Liver (tissue), 9 donors: Measurements from ENCODE around the gene CNIH1. TPM values are rescaled to one million over a fixed set of nuclear protein-coding genes. Genes with fewer than 3 reads are reported as not detected.
"Not testable (repeated sequence)": the region's sequence is repeated elsewhere in the genome, so short reads cannot be mapped to it uniquely, and the experiment has no call there.

Experiments used
- DNase-seq: peaks from one replicate; pipeline ENCODE4 v3.0.0-alpha.2; 2017; ENCODE audit warnings: low spot score
- H3K27ac ChIP-seq, 2 donors: one replicate each; pipeline ENCODE4 v1.7.0; 2013; ENCODE audit warnings: inconsistent platforms in 2 of 2, low read length in 2 of 2, control low read depth in 1 of 2, low read depth in 1 of 2, mild to moderate bottlenecking in 1 of 2
- H3K27me3 ChIP-seq, 4 donors: one replicate each; pipeline versions ENCODE4 v1.6.1 to v1.7.0; 2013; ENCODE audit warnings: low read length in 3 of 4, inconsistent platforms in 1 of 4, mild to moderate bottlenecking in 1 of 4, moderate library complexity in 1 of 4; ENCODE audit not compliant: control insufficient read depth in 4 of 4, insufficient read depth in 4 of 4
- H3K36me3 ChIP-seq, 4 donors: one replicate each; pipeline versions ENCODE4 v1.6.1 to v1.7.0; 2013; ENCODE audit warnings: low read length in 3 of 4, mild to moderate bottlenecking in 3 of 4, low read depth in 1 of 4, moderate library complexity in 1 of 4; ENCODE audit not compliant: control insufficient read depth in 4 of 4, insufficient read depth in 3 of 4
- H3K4me1 ChIP-seq, 4 donors: one replicate each; pipeline versions ENCODE4 v1.6.1 to v1.7.0; 2013; ENCODE audit warnings: low read length in 3 of 4, mild to moderate bottlenecking in 3 of 4, moderate library complexity in 1 of 4; ENCODE audit not compliant: control insufficient read depth in 4 of 4, insufficient read depth in 4 of 4
- H3K4me3 ChIP-seq, 3 donors: one replicate each; pipeline versions ENCODE4 v1.6.1 to v1.7.0; 2013; ENCODE audit warnings: low read length in 3 of 3, control low read depth in 1 of 3, low read depth in 1 of 3, mild to moderate bottlenecking in 1 of 3
- H3K9ac ChIP-seq, 2 donors: one replicate each; pipeline ENCODE4 v1.7.0; 2013; ENCODE audit warnings: low read length in 2 of 2, mild to moderate bottlenecking in 2 of 2, moderate library complexity in 2 of 2, control low read depth in 1 of 2, low read depth in 1 of 2
- H3K9me3 ChIP-seq, 4 donors: one replicate each; pipeline versions ENCODE4 v1.6.1 to v1.7.0; 2013; ENCODE audit warnings: low read length in 3 of 4; ENCODE audit not compliant: control insufficient read depth in 4 of 4
- FOXA1 ChIP-seq: IDR thresholded peaks from 2 replicates; pipeline ENCODE4 v1.6.1; 2016; ENCODE audit warnings: antibody characterized with exemption
- FOXA2 ChIP-seq: IDR thresholded peaks from 2 replicates; pipeline ENCODE4 v1.6.1; 2016; ENCODE audit warnings: antibody characterized with exemption
- GABPA ChIP-seq, 2 donors: IDR thresholded peaks in 1 of 2; conservative IDR thresholded peaks in 1 of 2; 2 replicates each; pipeline ENCODE4 v1.6.1; 2016; ENCODE audit warnings: antibody characterized with exemption in 2 of 2, mild to moderate bottlenecking in 1 of 2, moderate library complexity in 1 of 2
- HNF4A ChIP-seq, 2 donors: conservative IDR thresholded peaks; 2 replicates each; pipeline ENCODE4 v1.6.1; 2016; ENCODE audit warnings: antibody characterized with exemption in 2 of 2, mild to moderate bottlenecking in 2 of 2
- HNF4G ChIP-seq: IDR thresholded peaks from 2 replicates; pipeline ENCODE4 v1.6.1; 2016; ENCODE audit warnings: antibody characterized with exemption
- JUND ChIP-seq, 2 donors: IDR thresholded peaks; 2 replicates each; pipeline ENCODE4 v1.6.1; 2016; ENCODE audit warnings: antibody characterized with exemption in 2 of 2
- NR2F2 ChIP-seq: IDR thresholded peaks from 2 replicates; pipeline ENCODE4 v1.6.1; 2016; ENCODE audit warnings: antibody characterized with exemption
- RAD21 ChIP-seq, 2 donors: IDR thresholded peaks; 2 replicates each; pipeline ENCODE4 v1.6.1; 2016; ENCODE audit warnings: antibody characterized with exemption in 2 of 2, mild to moderate bottlenecking in 2 of 2
- RXRA ChIP-seq, 2 donors: IDR thresholded peaks; 2 replicates each; pipeline ENCODE4 v1.6.1; 2017 to 2018; ENCODE audit warnings: antibody characterized with exemption in 2 of 2, mild to moderate bottlenecking in 1 of 2
- SP1 ChIP-seq: IDR thresholded peaks from 2 replicates; pipeline ENCODE4 v1.6.1; 2018; ENCODE audit warnings: antibody characterized with exemption, mild to moderate bottlenecking
- TAF1 ChIP-seq: conservative IDR thresholded peaks from 2 replicates; pipeline ENCODE4 v1.6.1; 2016; ENCODE audit warnings: antibody characterized with exemption, mild to moderate bottlenecking
- YY1 ChIP-seq: IDR thresholded peaks from 2 replicates; pipeline ENCODE4 v1.6.1; 2016; ENCODE audit warnings: antibody characterized with exemption, mild to moderate bottlenecking
- WGBS: extraction: QIAGEN DNeasy Blood & Tissue Kit; methylation state at CpG from one replicate; pipeline ENCODE4 v1.1.7; 2013; 5-methylcytosine and 5-hydroxymethylcytosine counted together
- polyA plus RNA-seq, 2 donors: library from polyadenylated mRNA; stranded (reverse) in 1 of 2; unstranded in 1 of 2; fragments of 200-250 nt in 1 of 2; fragments of >200 nt in 1 of 2; fragmentation: Nextera tagmentation in 1 of 2; extraction: Ambion mirVana in 1 of 2; gene quantifications; one replicate each; pipeline versions ENCODE4 v1.2.1 to v1.2.3, GENCODE V29; 2013 to 2015
- total RNA-seq, 2 donors: library from RNA; depleted of rRNA; stranded (reverse); fragments of >200 nt; gene quantifications; one replicate each; pipeline ENCODE4 v1.2.3, GENCODE V29; 2014
- TF ChIP-seq, protein P1 (sequence below): IDR thresholded peaks from 2 replicates; pipeline ENCODE4 v1.6.1; 2016; ENCODE audit warnings: antibody characterized with exemption
- TF ChIP-seq, protein P2 (sequence below): IDR thresholded peaks from 2 replicates; pipeline ENCODE4 v1.6.1; 2016; ENCODE audit warnings: antibody characterized with exemption
- donor health status: healthy.
- donor health status: healthy.
- donor health status: healthy.
- donor health status: healthy.
- donor health status: healthy.

Gene CNIH1
- total and polyA plus RNA-seq, 4 donors, result 33.9 to 193 (median 116) TPM

DNA sequence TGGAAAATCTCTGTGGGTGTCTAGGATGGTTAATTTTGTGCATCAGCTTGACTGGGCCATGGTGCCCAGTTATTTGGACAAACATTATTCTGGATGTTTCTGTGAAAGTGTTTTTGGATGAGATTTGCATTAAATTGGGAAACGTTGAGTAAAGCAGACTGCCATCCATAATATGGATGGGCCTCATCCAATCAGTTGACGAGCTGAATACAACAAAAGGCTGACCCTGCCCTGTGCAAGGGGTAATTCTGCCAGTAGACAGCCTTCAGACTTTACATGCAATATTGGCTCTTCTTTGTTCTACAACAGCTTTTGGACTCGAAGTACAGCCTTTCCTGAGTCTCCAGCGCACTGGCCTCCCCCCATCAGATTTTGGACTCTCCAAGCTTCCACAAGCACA is 45.9 kb downstream of the CNIH1 start:
- no peak overlapping the region for H3K4me3 ChIP-seq
- TF ChIP-seq TAF1, result no peak
- TF ChIP-seq, protein P1, sequence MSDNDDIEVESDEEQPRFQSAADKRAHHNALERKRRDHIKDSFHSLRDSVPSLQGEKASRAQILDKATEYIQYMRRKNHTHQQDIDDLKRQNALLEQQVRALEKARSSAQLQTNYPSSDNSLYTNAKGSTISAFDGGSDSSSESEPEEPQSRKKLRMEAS, result no peak
- TF ChIP-seq SP1, result no peak
- TF ChIP-seq JUND (IDR thresholded peaks at IDR 0.05), result no peak
- TF ChIP-seq RAD21 (IDR thresholded peaks at IDR 0.05), result no peak
- TF ChIP-seq GABPA (IDR thresholded peaks at IDR 0.05 in 1 of 2, conservative IDR thresholded peaks at IDR 0.05 in 1 of 2), result no peak
- no peak for TF ChIP-seq FOXA2
- TF ChIP-seq RXRA (IDR thresholded peaks at IDR 0.05), result no peak
- TF ChIP-seq YY1, result no peak
- no peak for TF ChIP-seq FOXA1
- TF ChIP-seq HNF4G, result no peak
- H3K9me3 ChIP-seq, result no peaks in the 10 kb centered on the region
- H3K36me3 ChIP-seq, result no peaks in the 10 kb centered on the region
- 95% methylated on average over 4 of the region's 4 CpGs for WGBS
- DNase-seq, result no peak
- H3K27ac ChIP-seq, result no peak overlapping the region
- H3K4me1 ChIP-seq, result peaks cover 3 to 12% (median 8%) of the 10 kb centered on the region in 4 donors
- no peaks in the 10 kb centered on the region for H3K27me3 ChIP-seq
- no peak overlapping the region for H3K9ac ChIP-seq

DNA sequence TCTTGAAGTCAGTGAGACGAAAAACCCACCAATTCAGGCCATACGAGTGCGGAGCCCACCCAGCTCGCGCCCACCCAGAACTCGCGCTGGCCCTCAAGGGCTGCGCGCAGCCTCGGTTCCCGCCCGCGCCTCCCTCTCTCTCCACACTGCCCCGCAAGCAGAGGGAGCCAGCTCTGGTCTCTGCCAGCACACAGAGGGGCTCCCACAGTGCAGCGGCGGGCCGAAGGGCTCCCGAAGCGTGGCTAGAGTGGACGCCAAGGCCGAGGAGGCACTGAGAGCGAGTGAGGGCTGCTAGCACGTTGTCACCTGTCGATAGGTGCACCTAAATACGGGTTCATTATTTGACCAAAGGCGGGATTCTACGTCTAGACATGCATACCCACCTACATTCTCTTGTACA is 46.6 kb downstream of the CNIH1 start:
- WGBS, result 97% methylated on average over 27 of the region's 27 CpGs

DNA sequence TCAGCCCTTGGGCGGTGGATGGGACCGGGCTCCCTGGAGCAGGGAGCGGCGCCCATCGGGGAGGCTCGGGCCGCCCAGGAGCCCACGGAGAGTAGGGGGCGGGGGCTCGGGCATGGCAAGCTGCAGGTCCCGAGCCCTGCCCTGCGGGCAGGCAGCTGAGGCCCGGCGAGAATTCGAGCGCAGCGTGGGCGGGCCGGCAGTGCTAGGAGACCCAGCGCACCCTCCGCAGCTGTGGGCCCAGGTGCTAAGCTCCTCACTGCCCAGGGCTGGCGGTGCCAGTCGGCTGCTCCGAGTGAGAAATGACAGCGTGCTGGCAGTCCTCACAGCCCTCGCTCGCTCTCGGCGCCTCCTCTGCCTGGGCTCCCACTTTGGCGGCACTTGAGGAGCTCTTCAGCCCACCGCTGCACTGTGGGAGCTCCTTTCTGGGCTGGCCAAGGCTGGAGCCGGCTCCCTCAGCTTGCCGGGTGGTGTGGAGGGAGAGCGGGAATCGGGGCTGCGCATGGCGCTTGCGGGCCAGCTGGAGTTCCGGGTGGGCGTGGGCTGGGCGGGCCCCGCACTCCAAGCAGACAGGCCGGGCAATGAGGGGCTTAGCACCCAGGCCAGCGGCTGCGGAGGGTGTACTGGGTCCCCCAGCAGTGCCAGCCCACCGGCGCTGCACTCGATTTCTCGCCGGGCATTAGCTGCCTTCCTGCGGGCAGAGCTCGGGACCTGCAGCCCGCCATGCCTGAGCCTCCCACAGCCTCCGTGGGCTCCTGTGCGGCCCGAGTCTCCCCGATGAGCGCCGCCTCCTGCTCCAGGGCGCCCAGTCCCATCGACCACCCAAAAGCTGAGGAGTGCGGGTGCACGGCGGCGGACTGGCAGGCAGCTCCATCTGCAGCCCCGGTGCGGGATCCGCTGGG is 47.9 kb downstream of the CNIH1 start:
- WGBS, result 93% methylated on average over 68 of the region's 68 CpGs
- not testable (repeated sequence) for H3K36me3 ChIP-seq, DNase-seq, H3K4me3 ChIP-seq, H3K27ac ChIP-seq, H3K9me3 ChIP-seq, H3K9ac ChIP-seq, H3K27me3 ChIP-seq
- H3K4me1 ChIP-seq, result peaks cover 3 to 12% (median 8%) of the 10 kb centered on the region in 4 donors

More for the DNA sequence above, 46.6 kb downstream of the CNIH1 start:
- Histone ChIP-seq H3K36me3 (no peaks in the 10 kb centered on the region), H3K4me3 (no peak overlapping the region), H3K4me1 (peaks cover 3 to 12% (median 8%) of the 10 kb centered on the region in 4 donors), H3K27me3 (no peaks in the 10 kb centered on the region), H3K9ac (no peak overlapping the region), H3K9me3 (no peaks in the 10 kb centered on the region), H3K27ac (no peak overlapping the region)
- no peak for DNase-seq
- TF ChIP-seq FOXA1, result no peak

DNA sequence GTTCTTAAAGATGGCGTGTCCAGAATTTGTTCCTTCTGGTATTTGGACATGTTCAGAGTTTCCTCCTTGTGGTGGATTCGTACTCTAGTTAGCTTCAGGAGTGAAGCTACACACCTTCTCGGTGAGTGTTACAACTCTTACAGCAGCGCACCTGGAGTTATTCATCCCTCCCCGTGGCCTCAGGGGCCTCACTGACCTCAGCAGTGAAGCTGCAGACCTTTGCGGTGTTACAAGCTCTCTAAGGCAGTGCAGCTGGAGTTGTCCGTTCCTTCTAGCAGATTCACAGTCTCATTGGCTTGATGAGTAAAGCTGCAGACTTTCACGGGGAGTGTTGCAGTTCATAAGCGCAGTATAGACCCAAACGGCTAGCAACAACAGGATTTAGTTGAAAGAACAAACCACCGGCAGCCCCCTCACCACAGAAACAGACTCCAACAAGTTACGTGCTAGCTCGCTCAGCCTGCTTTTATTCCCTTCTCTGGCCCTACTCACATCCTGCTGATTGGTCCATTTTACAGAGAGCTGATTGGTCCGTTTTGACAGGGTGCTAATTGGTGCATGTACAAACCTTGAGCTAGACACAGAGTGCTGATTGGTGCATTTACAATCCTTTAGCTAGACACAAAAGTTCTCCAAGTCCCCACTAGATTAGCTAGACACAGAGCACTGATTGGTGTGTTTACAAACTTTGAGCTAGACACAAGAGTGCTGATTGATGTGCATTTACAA is 48.9 kb downstream of the CNIH1 start:
- Histone ChIP-seq H3K9me3 (no peaks in the 10 kb centered on the region), H3K36me3 (no peaks in the 10 kb centered on the region), H3K4me3 (no peak overlapping the region), H3K27me3 (no peaks in the 10 kb centered on the region), H3K4me1 (peaks cover 3 to 8% (median 5%) of the 10 kb centered on the region in 4 donors), H3K27ac (no peak overlapping the region), H3K9ac (no peak overlapping the region)
- DNase-seq, result no peak
- 94% methylated on average over 14 of the region's 14 CpGs for WGBS
- no peak for TF ChIP-seq RAD21 (IDR thresholded peaks at IDR 0.05)
- TF ChIP-seq, protein P2, sequence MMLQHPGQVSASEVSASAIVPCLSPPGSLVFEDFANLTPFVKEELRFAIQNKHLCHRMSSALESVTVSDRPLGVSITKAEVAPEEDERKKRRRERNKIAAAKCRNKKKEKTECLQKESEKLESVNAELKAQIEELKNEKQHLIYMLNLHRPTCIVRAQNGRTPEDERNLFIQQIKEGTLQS, result no peak
- TF ChIP-seq NR2F2, result no peak
- no peak for TF ChIP-seq FOXA1
- no peak for TF ChIP-seq YY1
- TF ChIP-seq HNF4A (conservative IDR thresholded peaks at IDR 0.05), result no peak
